Stimulated activated CD4-positive, alpha-beta T cell treated with anti-CD3 and anti-CD28 coated beads, Interleukin-4, amount 100 ng/mL, for 1 hour (primary cell): ENCODE measurements around the gene RPL19.

Experiments used
- DNase-seq: peaks from one replicate; pipeline ENCODE4 v3.0.0-alpha.2; 2020

The RPL19 gene

GRCh38 chr17:39198186-39198566, 1.9 kb upstream of the RPL19 start:
- no peak for DNase-seq

- DNase-seq = peak; percentile 85
Measured at GRCh38 chr17:39199820-39200069, 338 bp upstream of the RPL19 start.

GRCh38 chr17:39200957-39201510, 951 bp downstream of the RPL19 start:
- DNase-seq = no peak

DNA sequence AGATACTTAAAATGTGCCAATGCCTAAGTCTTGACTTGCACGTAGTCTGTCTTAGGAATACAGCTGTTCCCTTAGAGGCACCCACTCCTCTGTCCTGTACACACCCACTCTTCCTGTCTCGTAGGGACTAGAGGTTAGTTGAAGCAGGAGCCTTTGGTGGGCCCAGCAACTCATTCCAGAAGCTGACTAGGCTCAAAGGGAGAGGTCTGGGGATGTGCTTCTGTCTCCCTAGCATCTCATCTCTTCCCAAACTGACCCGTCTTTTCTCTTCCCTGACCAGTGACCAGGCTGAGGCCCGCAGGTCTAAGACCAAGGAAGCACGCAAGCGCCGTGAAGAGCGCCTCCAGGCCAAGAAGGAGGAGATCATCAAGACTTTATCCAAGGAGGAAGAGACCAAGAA, 4.2 kb downstream of the RPL19 start:
- no peak for DNase-seq

DNA sequence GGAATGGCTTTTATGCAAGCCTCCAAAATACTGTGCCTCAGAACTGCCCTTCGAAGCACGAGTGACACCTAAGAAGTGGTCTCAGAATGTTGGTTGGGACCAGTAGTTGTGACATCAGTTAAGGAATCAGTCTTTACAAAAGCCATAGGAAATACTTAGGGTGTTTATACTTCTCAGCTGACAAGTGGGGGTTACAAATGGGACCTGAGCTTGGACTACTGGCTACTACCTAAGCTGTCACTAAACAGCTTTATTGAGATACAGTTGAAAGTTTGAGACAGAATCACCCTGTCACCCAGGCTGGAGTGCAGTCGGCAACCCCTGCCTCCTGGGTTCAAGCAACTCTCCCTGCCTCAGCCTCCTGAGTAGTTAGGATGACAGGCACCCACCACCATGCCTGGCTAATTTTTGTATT, 5.0 kb downstream of the RPL19 start:
- no peak for DNase-seq

DNA sequence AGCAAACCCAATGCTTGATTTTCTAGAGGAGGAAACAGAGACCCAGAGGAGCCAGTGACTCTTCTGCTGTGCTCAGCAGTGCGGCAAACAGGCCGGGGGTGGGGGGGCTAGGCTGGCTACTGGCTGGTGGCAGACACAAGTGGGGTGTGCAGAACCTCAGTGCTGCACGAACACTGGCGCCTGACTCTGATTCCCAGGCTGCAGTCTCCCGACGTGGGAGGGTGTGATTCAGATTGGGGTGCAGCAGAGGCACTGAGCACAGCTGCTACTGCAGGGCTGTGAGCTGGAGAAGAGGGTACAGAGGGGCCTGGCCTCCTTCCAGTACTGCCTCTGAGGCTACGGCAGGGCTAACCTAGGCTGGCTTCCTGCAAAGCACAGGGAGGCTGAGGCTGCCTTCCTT, 8.1 kb downstream of the RPL19 start:
- DNase-seq = peak; percentile 24

DNA sequence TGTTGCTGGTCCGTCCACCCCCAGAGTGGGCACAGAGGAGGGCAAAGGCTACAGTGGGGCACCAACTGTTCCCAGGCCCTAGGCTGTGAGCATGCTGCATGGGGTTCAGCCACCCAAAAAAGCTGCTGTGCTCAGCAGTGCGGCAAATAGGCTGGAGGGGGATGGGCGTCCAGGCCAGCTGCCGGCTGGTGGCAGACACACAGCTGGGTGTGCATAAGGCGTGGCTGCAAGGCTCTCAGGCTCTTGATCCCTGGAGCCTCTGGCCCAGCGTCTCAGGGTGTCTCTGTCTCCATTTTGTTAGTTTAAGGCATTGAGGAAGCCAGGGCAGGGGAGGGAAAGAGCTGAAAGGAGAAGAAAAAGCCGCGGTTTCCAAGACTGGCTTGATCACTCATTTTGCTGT, 8.8 kb downstream of the RPL19 start:
- no peak for DNase-seq

- peak; percentile 75 for DNase-seq
Measured at GRCh38 chr17:39209317-39210092, 9.4 kb downstream of the RPL19 start.

DNA sequence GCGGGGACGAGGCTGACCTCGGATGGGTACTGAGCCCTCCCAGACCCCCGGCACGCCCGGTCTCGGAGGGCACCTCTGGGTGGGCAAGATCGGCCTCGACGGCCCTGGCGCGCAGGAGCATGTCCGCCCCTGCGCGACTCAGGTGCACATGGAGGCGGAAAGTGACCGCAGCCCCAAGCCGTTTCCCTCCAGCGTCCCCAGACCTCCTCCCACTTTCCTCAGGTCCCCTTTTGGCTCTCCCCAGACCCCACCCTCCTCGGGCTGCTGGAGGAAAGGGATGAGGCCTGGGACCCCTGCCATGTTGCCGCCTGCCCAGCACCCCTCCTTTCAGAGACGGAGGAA, 10.0 kb downstream of the RPL19 start:
- DNase-seq = no peak

DNA sequence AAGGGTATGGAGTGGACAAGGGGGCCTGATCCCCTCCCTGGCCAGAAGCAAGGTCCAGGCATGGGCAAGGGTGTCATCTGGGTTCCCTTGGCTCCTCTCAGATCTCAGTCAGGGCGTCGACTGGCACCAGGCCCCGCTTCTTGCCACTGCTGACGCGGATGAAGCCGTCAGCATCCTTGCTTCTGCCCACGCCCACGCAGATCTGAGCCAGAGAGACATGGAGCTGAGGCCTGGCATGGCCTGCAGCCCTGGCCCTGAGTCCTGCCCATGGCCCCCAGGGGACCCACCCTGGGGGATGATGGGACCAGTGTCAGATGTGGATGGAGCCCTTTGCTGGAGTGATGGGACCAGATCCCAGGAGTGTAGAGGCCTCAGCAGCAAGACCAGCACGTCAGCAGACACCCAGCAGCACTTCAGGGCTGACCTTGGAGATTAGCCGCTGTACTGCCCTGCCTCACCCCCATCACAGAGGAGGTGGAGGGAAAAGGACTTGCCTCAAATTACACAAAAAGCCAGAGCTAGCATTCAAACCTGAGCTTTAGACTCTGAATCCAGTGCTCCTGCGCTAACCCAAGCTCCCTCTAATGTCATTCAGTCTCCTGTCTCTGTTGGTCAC, 12.2 kb downstream of the RPL19 start:
- DNase-seq = no peak

DNA sequence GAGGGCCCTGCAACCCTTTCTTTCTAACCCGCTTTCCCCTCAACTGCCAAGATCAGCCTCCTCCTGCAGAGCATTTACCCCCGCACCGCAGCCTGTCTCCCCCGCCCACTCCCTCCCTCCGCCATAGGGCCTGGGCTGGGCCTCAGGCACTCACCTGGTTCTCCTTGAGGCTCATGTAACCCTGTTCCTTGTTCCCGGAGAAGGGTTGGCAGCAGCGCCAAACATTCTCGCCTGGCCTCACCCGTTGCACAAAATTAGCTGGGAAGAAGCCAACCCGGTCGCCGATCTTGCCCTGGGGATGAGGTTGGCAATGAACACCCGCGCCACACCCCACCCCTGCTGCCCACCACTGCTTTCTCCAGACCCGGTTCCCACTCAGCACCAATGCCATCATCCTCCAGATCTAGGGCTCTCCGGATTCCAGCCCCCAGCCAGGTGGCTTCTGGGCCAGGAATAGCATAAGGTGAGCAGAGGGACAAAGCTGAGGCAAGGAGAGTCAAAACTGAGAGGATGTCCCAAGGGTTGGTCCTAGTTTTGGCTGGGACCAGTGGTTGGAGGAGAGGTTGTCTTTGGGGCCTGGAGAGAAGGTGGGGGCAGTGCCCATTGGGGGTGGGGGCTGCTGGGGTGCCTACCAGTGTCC, 12.9 kb downstream of the RPL19 start:
- no peak for DNase-seq

DNA sequence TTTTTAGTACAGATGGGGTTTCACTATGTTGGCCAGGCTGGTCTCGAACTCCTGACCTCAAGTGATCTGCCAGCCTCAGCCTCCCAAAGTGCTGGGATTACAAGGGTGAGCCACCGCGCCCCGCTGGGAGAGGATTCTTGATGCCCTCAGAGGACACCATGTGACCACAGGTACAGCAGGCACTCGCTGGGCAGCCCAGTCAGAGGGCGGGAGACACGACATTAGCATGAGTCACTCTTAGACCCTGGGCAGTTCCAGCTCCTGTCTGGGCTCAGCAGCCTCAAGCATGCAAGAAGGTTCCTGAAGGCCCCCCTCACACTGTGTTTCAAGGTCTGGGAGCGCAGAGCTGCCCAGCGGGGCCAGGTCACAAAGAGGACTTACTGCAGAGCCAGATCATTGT, 13.8 kb downstream of the RPL19 start:
- no peak for DNase-seq

GRCh38 chr17:39217734-39218369, 17.8 kb downstream of the RPL19 start:
- DNase-seq = no peak

DNA sequence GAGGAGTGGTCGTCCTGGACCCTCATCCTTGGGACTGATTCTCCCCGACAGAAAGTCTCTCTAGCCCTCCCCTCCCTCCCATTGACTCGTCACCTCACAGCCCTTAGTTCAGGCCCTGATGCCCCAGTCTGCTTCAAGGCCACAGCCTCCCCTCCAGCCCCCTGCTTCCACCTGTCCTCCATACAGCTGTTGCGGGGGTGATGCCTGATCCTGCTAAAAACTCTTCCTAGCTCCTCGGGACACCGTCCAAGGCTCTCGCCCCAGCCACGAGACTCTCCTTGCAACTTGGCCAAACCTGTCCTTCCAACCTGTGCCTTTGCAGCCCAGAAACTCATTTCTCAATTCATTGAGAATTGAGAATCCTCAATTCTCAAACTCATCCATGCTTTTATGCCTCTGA, 18.8 kb downstream of the RPL19 start:
- DNase-seq = no peak

GRCh38 chr17:39219647-39220154, 19.6 kb downstream of the RPL19 start:
- DNase-seq = no peak

- DNase-seq = no peak
Measured at GRCh38 chr17:39221572-39221971, 21.5 kb downstream of the RPL19 start.

DNA sequence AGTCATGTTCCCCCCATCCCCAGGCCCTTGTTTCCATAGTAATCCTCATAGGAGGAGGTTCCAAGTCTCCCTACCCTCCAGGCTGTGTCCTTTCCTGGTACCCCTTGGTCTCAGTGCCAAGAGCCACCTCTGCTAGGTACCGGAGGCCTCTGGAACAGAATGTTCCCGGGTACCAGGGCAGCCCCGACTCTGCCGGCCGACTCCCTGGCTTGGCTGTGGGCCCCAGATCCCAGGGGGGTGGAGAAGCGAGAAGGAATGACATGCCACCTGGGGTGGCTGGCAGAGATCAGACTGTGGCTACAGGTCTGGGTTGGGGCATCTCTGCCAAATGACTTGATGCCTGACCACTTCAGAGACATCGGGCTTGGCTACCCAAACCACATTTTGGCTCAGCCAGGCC, 22.1 kb downstream of the RPL19 start:
- no peak for DNase-seq

DNA sequence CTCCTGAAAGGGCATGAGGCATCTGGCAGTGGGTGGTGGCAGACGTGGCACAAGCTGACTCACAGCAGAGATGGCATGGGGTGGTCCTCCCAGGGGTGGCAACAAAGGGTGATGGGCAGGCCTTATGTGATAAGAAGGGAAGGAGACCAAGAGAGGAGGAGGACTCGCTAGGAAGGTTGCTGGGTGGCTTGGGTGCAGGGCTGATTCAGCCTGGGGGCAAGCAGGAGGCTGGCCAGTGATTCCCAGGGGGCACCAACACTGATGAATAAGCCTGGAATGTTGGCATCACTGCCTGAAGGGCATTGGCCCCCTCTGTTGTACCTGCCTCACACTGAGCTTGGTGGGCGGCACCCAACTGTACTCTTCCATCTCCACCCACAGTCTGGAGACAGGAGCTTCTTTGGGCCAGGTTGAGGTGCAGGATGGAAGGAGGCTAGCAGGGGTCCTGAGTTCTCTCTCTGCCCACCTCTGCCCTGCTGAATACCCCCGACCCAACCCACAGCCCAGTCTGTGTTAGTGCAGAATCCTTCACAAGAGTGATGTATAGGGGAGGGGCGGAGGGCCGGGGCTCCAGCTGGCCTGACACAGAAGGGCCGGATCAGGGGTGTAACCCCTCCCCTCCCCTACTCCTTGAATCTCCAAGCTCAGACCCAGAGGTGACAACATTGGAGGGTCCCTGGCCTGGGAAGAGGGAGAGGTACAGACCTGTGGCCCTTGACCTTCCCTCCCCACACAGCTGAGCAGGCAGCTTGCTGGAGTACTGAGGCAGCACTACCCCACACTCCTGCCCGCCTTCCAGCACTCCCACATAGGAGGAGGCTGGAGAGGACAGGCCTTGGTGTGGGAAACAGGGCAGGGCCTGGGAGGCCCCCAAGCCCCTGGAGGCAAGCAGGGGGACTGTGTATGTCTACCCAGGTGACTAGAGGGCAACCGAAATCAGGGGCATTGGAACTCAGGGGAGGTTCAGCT, 23.1 kb downstream of the RPL19 start:
- no peak for DNase-seq

DNA sequence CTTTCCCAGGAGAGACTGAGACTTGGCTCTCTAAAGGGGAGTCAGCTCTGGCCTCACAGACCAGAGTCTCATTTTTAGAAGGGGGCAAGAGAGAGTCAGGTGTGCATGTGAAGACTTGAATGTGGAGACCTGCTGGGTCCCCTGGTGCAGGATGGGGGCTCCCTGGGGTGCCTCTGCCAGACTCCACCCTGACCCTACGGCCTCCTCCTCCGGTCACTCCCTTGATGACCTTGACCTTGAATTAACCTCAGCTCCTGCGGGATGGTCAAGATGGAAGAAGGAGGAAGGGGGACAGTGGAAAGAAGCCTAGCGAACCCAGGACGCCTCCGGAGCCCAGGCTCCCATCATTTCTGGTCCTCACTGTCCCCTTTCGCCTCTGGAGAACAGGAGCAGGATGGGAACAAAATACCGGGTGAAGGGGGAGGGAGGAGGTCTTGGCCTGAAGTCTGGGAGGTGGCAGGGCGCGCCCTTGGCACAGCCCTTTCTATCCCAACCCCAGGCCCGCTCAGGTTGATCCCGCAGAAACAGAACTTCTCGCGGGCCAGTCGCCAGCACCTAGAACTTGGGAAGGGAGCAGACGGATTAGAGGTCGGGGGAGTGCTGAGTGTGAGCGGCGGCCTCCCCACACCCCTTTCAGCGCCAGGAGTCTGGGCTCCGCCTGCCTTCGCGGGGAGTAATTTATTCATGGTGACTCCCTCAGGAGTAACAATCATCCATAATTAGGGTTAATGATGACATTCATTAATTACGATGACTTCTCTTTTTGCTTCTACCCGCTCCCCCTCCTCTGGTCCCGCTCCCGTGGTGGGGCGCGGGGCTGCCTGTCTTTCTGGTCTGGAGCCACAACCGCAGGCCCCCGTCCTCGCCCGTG, 24.1 kb downstream of the RPL19 start:
- no peak for DNase-seq

DNA sequence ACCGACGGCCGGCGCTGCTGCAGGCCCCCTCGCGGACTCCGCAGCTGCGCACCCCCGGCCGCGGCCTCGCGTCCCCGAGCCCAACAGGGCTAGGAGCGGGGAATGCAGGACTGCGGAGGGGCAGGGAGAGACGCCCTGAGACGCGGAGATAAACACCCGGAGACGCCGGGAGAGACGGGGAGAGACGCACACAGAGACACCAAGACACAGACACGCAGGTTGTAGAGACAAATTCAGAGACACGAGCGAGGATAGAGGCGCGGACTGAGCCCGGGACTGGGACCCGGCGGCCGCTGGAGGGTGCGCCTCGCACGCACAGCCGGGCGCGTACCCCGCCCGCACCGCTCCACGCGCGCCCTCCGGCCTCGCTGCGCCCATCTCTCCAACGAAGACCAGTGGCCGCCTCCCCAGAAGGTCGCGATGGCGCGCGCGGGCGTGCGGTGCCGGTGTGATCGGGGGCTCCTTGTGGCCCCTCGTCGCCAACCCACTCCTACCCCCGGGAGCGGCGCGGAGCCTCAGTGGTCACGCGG, 24.8 kb downstream of the RPL19 start:
- no peak for DNase-seq

- no peak for DNase-seq
Measured at GRCh38 chr17:39225308-39225958, 25.4 kb downstream of the RPL19 start, which contains the start of gene STAC2. TSS of gene STAC2 (minus strand) at chr17:39225945. CDS start at chr17:39225502, 443 bp downstream.
